ENCODE data around the gene RHBDL1.

Gene RHBDL1

GRCh38 chr16:674968-675883, at the start of gene RHBDL1:
Gene RHBDL1 (plus strand): TSS chr16:675671. CDS start chr16:675791, 120 bp downstream.
- DNase-seq (ENCODE audit: low read depth in 2 of 2), result no peak

- DNase-seq (ENCODE audit: low read depth in 2 of 2), result no peak
Measured at GRCh38 chr16:625977-626765, 49.3 kb upstream of the RHBDL1 start.

- no peak for DNase-seq (ENCODE audit: low read depth in 2 of 2)
Measured at GRCh38 chr16:626787-627453, 48.6 kb upstream of the RHBDL1 start.

- DNase-seq (ENCODE audit: low read depth in 2 of 2), result no peak
Measured at GRCh38 chr16:627454-628239, 47.8 kb upstream of the RHBDL1 start.

- DNase-seq (ENCODE audit: low read depth in 2 of 2), result no peak
Measured at GRCh38 chr16:628321-629061, 47.0 kb upstream of the RHBDL1 start.

- DNase-seq (ENCODE audit: low read depth in 2 of 2), result no peak
Measured at GRCh38 chr16:629185-629832, 46.2 kb upstream of the RHBDL1 start.

GRCh38 chr16:629833-630248, 45.6 kb upstream of the RHBDL1 start:
- no peak for DNase-seq (ENCODE audit: low read depth in 2 of 2)

GRCh38 chr16:630249-630814, 45.1 kb upstream of the RHBDL1 start:
- DNase-seq (ENCODE audit: low read depth in 2 of 2), result no peak

- DNase-seq (ENCODE audit: low read depth in 2 of 2), result no peak
Measured at GRCh38 chr16:630815-631405, 44.6 kb upstream of the RHBDL1 start, which contains the start of gene WFIKKN1. Gene WFIKKN1 (plus strand): TSS chr16:630985. CDS start chr16:631254, 269 bp downstream.

- no peak for DNase-seq (ENCODE audit: low read depth in 2 of 2)
Measured at GRCh38 chr16:631808-632358, 43.6 kb upstream of the RHBDL1 start.

- DNase-seq (ENCODE audit: low read depth in 2 of 2), result no peak
Measured at GRCh38 chr16:632486-633335, 42.8 kb upstream of the RHBDL1 start.

GRCh38 chr16:633336-634050, 42.0 kb upstream of the RHBDL1 start:
- DNase-seq (ENCODE audit: low read depth in 2 of 2), result no peak

GRCh38 chr16:634051-634670, 41.3 kb upstream of the RHBDL1 start:
- DNase-seq (ENCODE audit: low read depth in 2 of 2), result no peak

- DNase-seq (ENCODE audit: low read depth in 2 of 2), result no peak
Measured at GRCh38 chr16:634996-635395, 40.5 kb upstream of the RHBDL1 start.

GRCh38 chr16:635573-636205, 39.8 kb upstream of the RHBDL1 start:
- no peak for DNase-seq (ENCODE audit: low read depth in 2 of 2)

Data from stimulated activated CD4-positive, alpha-beta T cell treated with anti-CD3 and anti-CD28 coated beads, Interleukin-12 subunit alpha, Interleukin-12 subunit beta, amount 100 ng/mL, for 24 hours (primary cell).